Fibroblast of lung (primary cell): ENCODE results near the gene KCNJ6. TPM values are rescaled to one million over a fixed set of nuclear protein-coding genes. Genes with fewer than 3 reads are reported as not detected.

Source experiments
- DNase-seq, 2 donors: peaks; one replicate each; pipeline versions ENCODE4 v3.0.0 to v3.0.0-alpha.2; 2010; ENCODE audit warnings: low read depth in 2 of 2
- H2AFZ ChIP-seq: 2 replicates; pipeline ENCODE4 v1.5.1; 2012; ENCODE audit warnings: low read length, control low read depth, inconsistent platforms
- H3K27ac ChIP-seq: 2 replicates; pipeline ENCODE4 v1.5.1; 2011; ENCODE audit warnings: low read length, control low read depth; ENCODE audit not compliant: insufficient read depth
- H3K27me3 ChIP-seq: 2 replicates; pipeline ENCODE4 v1.5.1; 2011; ENCODE audit warnings: mild to moderate bottlenecking, low read length; ENCODE audit not compliant: control insufficient read depth, insufficient read depth
- H3K36me3 ChIP-seq: 2 replicates; pipeline ENCODE4 v1.5.1; 2011; ENCODE audit warnings: low read length; ENCODE audit not compliant: control insufficient read depth, insufficient read depth
- H3K4me1 ChIP-seq: 2 replicates; pipeline ENCODE4 v1.5.1; 2011; ENCODE audit warnings: low read length; ENCODE audit not compliant: control insufficient read depth, insufficient read depth; ENCODE audit errors: extremely low read depth
- H3K4me2 ChIP-seq: 2 replicates; pipeline ENCODE4 v1.5.1; 2011; ENCODE audit warnings: low read length, control low read depth; ENCODE audit not compliant: insufficient read depth; ENCODE audit errors: extremely low read depth
- H3K4me3 ChIP-seq, 4 experiments: fragments of 200-600 bp in 1 of 4; sonication (generic) in 1 of 4; replicated peaks in 1 of 4; 2 replicates each; pipeline ENCODE4 v1.5.1; 2011 to 2016; ENCODE audit warnings: low read length in 4 of 4, low read depth in 3 of 4, mild to moderate bottlenecking in 3 of 4, control low read depth in 2 of 4, inconsistent platforms in 1 of 4, mixed read lengths in 1 of 4; ENCODE audit not compliant: insufficient read depth in 1 of 4; ENCODE audit errors: control extremely low read depth in 1 of 4
- H3K79me2 ChIP-seq: 2 replicates; pipeline ENCODE4 v1.5.1; 2012; ENCODE audit warnings: mild to moderate bottlenecking, low read length, inconsistent platforms; ENCODE audit not compliant: control insufficient read depth, insufficient read depth
- H3K9ac ChIP-seq: 2 replicates; pipeline ENCODE4 v1.5.1; 2011; ENCODE audit warnings: mild to moderate bottlenecking, low read length, control low read depth; ENCODE audit not compliant: insufficient read depth
- H3K9me3 ChIP-seq: 2 replicates; pipeline ENCODE4 v1.5.1; 2012; ENCODE audit warnings: low read depth, low read length; ENCODE audit not compliant: control insufficient read depth, insufficient read depth
- H4K20me1 ChIP-seq: 2 replicates; pipeline ENCODE4 v1.5.1; 2011; ENCODE audit warnings: low read length; ENCODE audit not compliant: control insufficient read depth, insufficient read depth; ENCODE audit errors: extremely low read depth
- EZH2 ChIP-seq: IDR thresholded peaks from 2 replicates; pipeline ENCODE4 v1.5.1; 2012; ENCODE audit warnings: low read length, control low read depth, mild to moderate bottlenecking; ENCODE audit errors: missing control alignments
- polyA plus RNA-seq, 2 donors: library from polyadenylated mRNA; depleted of rRNA in 1 of 2; stranded (reverse) in 1 of 2; unstranded in 1 of 2; fragments of >200 nt; gene quantifications; 2 replicates each; pipeline ENCODE4 v1.2.1, GENCODE V29; 2011 to 2012; ENCODE audit warnings: missing spikeins in 1 of 2
- total RNA-seq: library from RNA; depleted of rRNA; stranded (reverse); fragments of >200 nt; gene quantifications from 2 replicates; pipeline ENCODE4 v1.2.1, GENCODE V29; 2014
- TF ChIP-seq, protein P1 (sequence below), 2 donors: IDR thresholded peaks in 1 of 2; conservative IDR thresholded peaks in 1 of 2; 1 replicate in 1 of 2; 2 replicates in 1 of 2; pipeline ENCODE4 v1.5.1; 2011 to 2012; ENCODE audit warnings: low read length in 2 of 2, control low read depth in 1 of 2, inconsistent platforms in 1 of 2, low read depth in 1 of 2, mild to moderate bottlenecking in 1 of 2

Gene KCNJ6
- total and polyA plus RNA-seq, 2 donors (not counting 1 experiment from before 2014, with no cell fraction given): under 0.01 to 7.6 TPM

DNA sequence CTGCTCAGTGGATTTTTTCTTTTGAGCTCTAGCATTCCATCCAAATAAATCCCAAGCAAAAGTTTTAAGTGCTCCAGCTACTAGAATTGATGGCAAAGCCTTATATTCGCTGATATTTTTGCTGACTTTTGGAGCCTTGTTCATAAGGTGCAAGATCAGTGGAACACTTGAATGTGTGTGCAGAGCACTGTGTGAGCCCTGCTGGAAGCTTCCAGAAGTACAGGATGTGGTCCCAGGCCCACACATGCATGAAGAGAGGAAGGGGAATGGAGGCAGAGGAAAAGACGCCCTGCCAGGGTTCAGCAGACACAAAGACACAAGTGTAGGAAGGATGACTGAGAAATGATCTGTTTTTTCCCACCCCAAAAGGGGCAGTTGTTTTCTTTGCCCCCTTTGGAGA is 169.4 kb downstream of the KCNJ6 start:
- Histone ChIP-seq H3K27ac (no peak overlapping the region), H3K9ac (no peak overlapping the region), H3K79me2 (no peaks in the 10 kb centered on the region), H2AFZ (no peak overlapping the region), H3K36me3 (no peaks in the 10 kb centered on the region), H3K4me2 (no peak overlapping the region), H3K4me1 (peaks cover 3% of the 10 kb centered on the region), H3K9me3 (no peaks in the 10 kb centered on the region), H3K27me3 (peaks cover 3% of the 10 kb centered on the region), H3K4me3 (no peak overlapping the region), H4K20me1 (no peaks in the 10 kb centered on the region)
- TF ChIP-seq EZH2: no peak
- TF ChIP-seq, protein P1, sequence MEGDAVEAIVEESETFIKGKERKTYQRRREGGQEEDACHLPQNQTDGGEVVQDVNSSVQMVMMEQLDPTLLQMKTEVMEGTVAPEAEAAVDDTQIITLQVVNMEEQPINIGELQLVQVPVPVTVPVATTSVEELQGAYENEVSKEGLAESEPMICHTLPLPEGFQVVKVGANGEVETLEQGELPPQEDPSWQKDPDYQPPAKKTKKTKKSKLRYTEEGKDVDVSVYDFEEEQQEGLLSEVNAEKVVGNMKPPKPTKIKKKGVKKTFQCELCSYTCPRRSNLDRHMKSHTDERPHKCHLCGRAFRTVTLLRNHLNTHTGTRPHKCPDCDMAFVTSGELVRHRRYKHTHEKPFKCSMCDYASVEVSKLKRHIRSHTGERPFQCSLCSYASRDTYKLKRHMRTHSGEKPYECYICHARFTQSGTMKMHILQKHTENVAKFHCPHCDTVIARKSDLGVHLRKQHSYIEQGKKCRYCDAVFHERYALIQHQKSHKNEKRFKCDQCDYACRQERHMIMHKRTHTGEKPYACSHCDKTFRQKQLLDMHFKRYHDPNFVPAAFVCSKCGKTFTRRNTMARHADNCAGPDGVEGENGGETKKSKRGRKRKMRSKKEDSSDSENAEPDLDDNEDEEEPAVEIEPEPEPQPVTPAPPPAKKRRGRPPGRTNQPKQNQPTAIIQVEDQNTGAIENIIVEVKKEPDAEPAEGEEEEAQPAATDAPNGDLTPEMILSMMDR (conservative IDR thresholded peaks at IDR 0.05 in 1 of 2, IDR thresholded peaks at IDR 0.05 in 1 of 2; ENCODE audit: low read depth in 1 of 2, low read length in 2 of 2): peak in 1 of 2 donors; percentile 18
- no peak for DNase-seq

DNA sequence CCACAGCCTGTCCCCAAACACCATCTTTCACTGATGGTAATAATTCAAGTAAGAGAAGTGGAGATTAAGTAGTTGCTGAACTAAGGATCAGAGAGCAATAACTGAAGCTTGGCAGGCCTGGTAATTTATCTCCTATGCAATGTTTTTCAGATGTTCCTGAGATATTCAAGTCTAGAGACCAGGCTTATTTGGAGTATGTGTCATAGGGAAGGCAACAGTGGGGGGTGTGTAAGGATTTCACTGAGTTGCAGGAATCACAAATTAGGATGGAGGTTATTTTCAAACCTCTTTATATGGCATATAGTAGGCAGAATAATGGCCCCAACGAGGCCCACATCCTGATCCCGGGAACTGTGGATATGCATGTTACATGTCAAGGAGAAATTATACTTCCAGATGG is 171.7 kb downstream of the KCNJ6 start:
- no peak overlapping the region for H3K4me3 ChIP-seq
- no peaks in the 10 kb centered on the region for H3K9me3 ChIP-seq
- peaks cover 3% of the 10 kb centered on the region for H3K4me1 ChIP-seq
- no peaks in the 10 kb centered on the region for H3K79me2 ChIP-seq
- no peak overlapping the region for H3K9ac ChIP-seq
- H4K20me1 ChIP-seq: no peaks in the 10 kb centered on the region
- H3K27me3 ChIP-seq: peaks cover 3% of the 10 kb centered on the region
- H3K4me2 ChIP-seq: no peak overlapping the region
- no peak for TF ChIP-seq EZH2
- H3K27ac ChIP-seq: no peak overlapping the region
- DNase-seq: no peak
- no peak overlapping the region for H2AFZ ChIP-seq
- H3K36me3 ChIP-seq: no peaks in the 10 kb centered on the region

DNA sequence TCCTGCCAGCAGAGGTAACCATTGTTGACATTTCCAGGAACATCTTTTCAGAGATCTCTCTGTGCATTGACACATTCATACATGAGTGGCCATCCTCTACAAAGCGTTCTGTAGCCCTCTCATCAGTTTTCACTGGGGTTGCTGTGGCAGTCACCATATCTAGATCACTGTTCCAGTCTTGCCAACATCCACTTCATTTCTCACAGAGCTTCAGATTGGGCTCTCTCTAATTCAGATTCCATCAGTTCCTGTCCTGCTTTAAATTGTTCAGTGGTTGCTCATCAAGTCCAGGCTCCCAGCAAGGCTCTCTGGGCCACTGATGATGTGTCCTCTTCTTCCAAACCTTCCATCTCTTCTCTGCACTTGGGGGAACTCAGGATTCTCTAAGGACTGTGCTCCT is 173.7 kb downstream of the KCNJ6 start:
- peak in 1 of 2 donors; percentile 36 for DNase-seq
- Histone ChIP-seq H2AFZ (no peak overlapping the region), H3K36me3 (no peaks in the 10 kb centered on the region), H4K20me1 (no peaks in the 10 kb centered on the region), H3K27ac (no peak overlapping the region), H3K4me2 (no peak overlapping the region), H3K79me2 (no peaks in the 10 kb centered on the region), H3K27me3 (no peaks in the 10 kb centered on the region), H3K9me3 (no peaks in the 10 kb centered on the region), H3K4me3 (no peak overlapping the region), H3K4me1 (peaks cover 3% of the 10 kb centered on the region), H3K9ac (no peak overlapping the region)
- no peak for TF ChIP-seq EZH2
- TF ChIP-seq, protein P1 (conservative IDR thresholded peaks at IDR 0.05 in 1 of 2, IDR thresholded peaks at IDR 0.05 in 1 of 2; ENCODE audit: low read depth in 1 of 2, low read length in 2 of 2): no peak
